Activated naive CD4-positive, alpha-beta T cell (primary cell): ENCODE measurements around the gene AIG1.

Experiments
- DNase-seq, 4 experiments: peaks; one replicate each; lab custom pipeline; 2025; lab: John Stamatoyannopoulos, UW

The AIG1 gene

GRCh38 chr6:143372199-143372882, 311.7 kb downstream of the AIG1 start:
- DNase-seq, result no peak

- no peak for DNase-seq
Observed at GRCh38 chr6:143374014-143374413, 313.3 kb downstream of the AIG1 start.

GRCh38 chr6:143375022-143375585, 314.4 kb downstream of the AIG1 start:
- DNase-seq, result no peak

- no peak for DNase-seq
Observed at GRCh38 chr6:143376375-143376774, 315.7 kb downstream of the AIG1 start.

- DNase-seq, result no peak
Observed at GRCh38 chr6:143376861-143377260, 316.2 kb downstream of the AIG1 start.

GRCh38 chr6:143385636-143386035, 324.9 kb downstream of the AIG1 start:
- DNase-seq, result no peak

GRCh38 chr6:143390278-143390677, 329.6 kb downstream of the AIG1 start:
- no peak for DNase-seq
